T-helper 1 cell treated with Interleukin-12 subunit alpha and Interleukin-12 subunit beta and Interleukin-4 antibody, amounts not matched to agents 30 ng/mL and 1 ng/mL, for 36 hours (primary cell): Measurements from ENCODE around the gene ZMIZ1. TPM values are rescaled to one million over a fixed set of nuclear protein-coding genes. Genes with fewer than 3 reads are reported as not detected.

ENCODE experiments used
- intact Hi-C: fragments of 100-400 bp; cut with micrococcal nuclease; formaldehyde crosslinking; loops from one replicate; pipeline ENCODE4 v1.15.1; 2024
- total RNA-seq: library from RNA; stranded (reverse); gene quantifications from 2 replicates; pipeline ENCODE4 v1.2.3, GENCODE V29; 2022

ZMIZ1 gene
- total RNA-seq, 1 donor from 2014 or later: 51.2 TPM

GRCh38 chr10:79347894-79348639, 279.3 kb downstream of the ZMIZ1 start:
- intact Hi-C loops: loop anchor here (1.0 to 10.0 kb wide), 17 partner anchors 8 to 1511 kb away; partner anchors contain the start of genes ANXA11, RPS24, TMEM254 and TSPAN14

- intact Hi-C loops: loop anchor here (1.0 to 10.0 kb wide), 10 partner anchors 8 to 1512 kb away; partner anchors contain the start of genes ANXA11, TMEM254, TSPAN14 and ZMIZ1
Measured at GRCh38 chr10:79348640-79348988, 279.8 kb downstream of the ZMIZ1 start.

GRCh38 chr10:79349072-79349491, 280.3 kb downstream of the ZMIZ1 start:
- intact Hi-C loops: loop anchor here (2.0 to 10.0 kb wide), 8 partner anchors 282 to 1512 kb away; partner anchors contain the start of genes ANXA11, TMEM254, TSPAN14 and ZMIZ1

GRCh38 chr10:79349766-79350406, 281.1 kb downstream of the ZMIZ1 start:
- intact Hi-C loops: loop anchor here (2.0 to 10.0 kb wide), 8 partner anchors 283 to 1513 kb away; partner anchors contain the start of genes ANXA11, TMEM254, TSPAN14 and ZMIZ1

GRCh38 chr10:79350407-79351154, 281.8 kb downstream of the ZMIZ1 start:
- intact Hi-C loops: no loop called here

GRCh38 chr10:79351332-79351731, 282.6 kb downstream of the ZMIZ1 start:
- intact Hi-C loops: no loop called here

- intact Hi-C loops: no loop called here
Measured at GRCh38 chr10:79352035-79352877, 283.5 kb downstream of the ZMIZ1 start.

GRCh38 chr10:79353000-79353406, 284.2 kb downstream of the ZMIZ1 start:
- intact Hi-C loops: no loop called here

GRCh38 chr10:79353726-79354125, 285.0 kb downstream of the ZMIZ1 start:
- intact Hi-C loops: no loop called here

- intact Hi-C loops: no loop called here
Measured at GRCh38 chr10:79354141-79354540, 285.4 kb downstream of the ZMIZ1 start.

GRCh38 chr10:79354615-79355014, 285.8 kb downstream of the ZMIZ1 start:
- intact Hi-C loops: no loop called here

- intact Hi-C loops: loop anchor here (1.0 kb wide), 1 partner anchor 7 kb away; no protein-coding TSS in a partner anchor
Measured at GRCh38 chr10:79355420-79356017, 286.8 kb downstream of the ZMIZ1 start.

GRCh38 chr10:79356104-79356503, 287.3 kb downstream of the ZMIZ1 start:
- intact Hi-C loops: loop anchor here (1.0 kb wide), 1 partner anchor 8 kb away; no protein-coding TSS in a partner anchor

- intact Hi-C loops: no loop called here
Measured at GRCh38 chr10:79357180-79357579, 288.4 kb downstream of the ZMIZ1 start.

GRCh38 chr10:79358811-79359210, 290.0 kb downstream of the ZMIZ1 start:
- intact Hi-C loops: no loop called here

GRCh38 chr10:79359816-79360498, 291.2 kb downstream of the ZMIZ1 start:
- intact Hi-C loops: no loop called here

GRCh38 chr10:79360499-79361342, 292.0 kb downstream of the ZMIZ1 start:
- intact Hi-C loops: no loop called here

GRCh38 chr10:79361726-79362397, 293.1 kb downstream of the ZMIZ1 start:
- intact Hi-C loops: no loop called here
